ENCODE measurements around the gene EZH1.

GRCh38 chr17:42704490-42704836 lies 40.4 kb downstream of the EZH1 start:
- TF ChIP-seq CTCF (IDR thresholded peaks at IDR 0.05; ENCODE audit: low read length) = no peak
- TF ChIP-seq EZH2 (IDR thresholded peaks at IDR 0.05; ENCODE audit: borderline replicate concordance, low read length) = no peak

Measured in OCI-LY1 (cell line).